ENCODE data around the gene ADGRV1.

- TF ChIP-seq EZH2 (IDR thresholded peaks at IDR 0.05; ENCODE audit: borderline replicate concordance, insufficient read depth, low read length, poor library complexity, severe bottlenecking) (no peak), CTCF (IDR thresholded peaks at IDR 0.05; ENCODE audit: poor library complexity, severe bottlenecking) (no peak)
These were observed 4.5 kb downstream of the ADGRV1 start for GRCh38 chr5:90563108-90563507.

Measured in neural cell (in vitro differentiated cells).